Measurements from ENCODE around the gene KMT2B. TPM values are rescaled to one million over a fixed set of nuclear protein-coding genes. Genes with fewer than 3 reads are reported as not detected.
"Not testable (repeated sequence)": the region's sequence is repeated elsewhere in the genome, so short reads cannot be mapped to it uniquely, and the experiment has no call there.

Gene KMT2B
- total RNA-seq, 1 donor, result 28.8 TPM

DNA sequence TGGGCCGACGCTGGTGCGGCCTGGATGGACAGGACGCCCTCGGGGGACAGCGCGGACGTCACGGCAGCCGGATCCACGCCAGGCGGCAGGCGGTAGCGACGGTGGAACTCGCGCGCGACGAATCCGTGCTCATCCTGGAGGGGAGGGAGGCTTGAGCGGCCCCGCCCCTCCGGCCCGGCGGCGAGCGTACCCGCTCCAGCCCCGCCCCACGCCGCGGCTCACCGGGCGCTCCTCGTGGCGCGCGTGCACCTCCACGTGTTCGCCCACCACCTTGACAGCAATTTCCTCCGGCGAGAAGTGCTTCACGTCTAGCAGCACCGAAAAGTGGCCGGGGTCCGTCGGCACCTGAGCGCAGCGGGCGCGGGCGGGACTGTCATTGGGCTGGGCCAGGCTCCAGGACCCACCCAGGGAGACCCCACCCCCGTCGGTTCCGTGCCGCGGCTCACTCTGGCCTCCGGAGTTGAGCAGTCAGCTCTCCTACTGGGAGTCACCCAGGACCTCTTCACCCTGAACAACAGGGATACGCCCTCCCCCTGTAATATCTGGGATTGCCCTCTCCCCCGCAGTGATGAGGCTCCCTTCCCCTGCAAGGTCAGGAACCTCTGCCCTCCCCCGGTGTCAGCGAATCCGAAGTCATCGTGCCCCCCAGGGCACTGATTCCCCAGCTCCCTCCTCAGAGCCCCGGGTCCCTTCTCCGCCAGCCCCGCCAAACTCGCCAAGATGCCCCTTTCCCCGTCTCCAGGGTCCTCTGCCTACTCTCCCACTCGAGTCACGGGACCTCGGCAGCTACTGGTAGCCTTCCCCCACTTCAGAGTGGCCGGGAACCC lies 38.0 kb downstream of the KMT2B start:
- DNase-seq (ENCODE audit: low read depth in 2 of 3, low spot score in 2 of 3), result peak in 2 of 3 donors; percentile 28 to 44

DNA sequence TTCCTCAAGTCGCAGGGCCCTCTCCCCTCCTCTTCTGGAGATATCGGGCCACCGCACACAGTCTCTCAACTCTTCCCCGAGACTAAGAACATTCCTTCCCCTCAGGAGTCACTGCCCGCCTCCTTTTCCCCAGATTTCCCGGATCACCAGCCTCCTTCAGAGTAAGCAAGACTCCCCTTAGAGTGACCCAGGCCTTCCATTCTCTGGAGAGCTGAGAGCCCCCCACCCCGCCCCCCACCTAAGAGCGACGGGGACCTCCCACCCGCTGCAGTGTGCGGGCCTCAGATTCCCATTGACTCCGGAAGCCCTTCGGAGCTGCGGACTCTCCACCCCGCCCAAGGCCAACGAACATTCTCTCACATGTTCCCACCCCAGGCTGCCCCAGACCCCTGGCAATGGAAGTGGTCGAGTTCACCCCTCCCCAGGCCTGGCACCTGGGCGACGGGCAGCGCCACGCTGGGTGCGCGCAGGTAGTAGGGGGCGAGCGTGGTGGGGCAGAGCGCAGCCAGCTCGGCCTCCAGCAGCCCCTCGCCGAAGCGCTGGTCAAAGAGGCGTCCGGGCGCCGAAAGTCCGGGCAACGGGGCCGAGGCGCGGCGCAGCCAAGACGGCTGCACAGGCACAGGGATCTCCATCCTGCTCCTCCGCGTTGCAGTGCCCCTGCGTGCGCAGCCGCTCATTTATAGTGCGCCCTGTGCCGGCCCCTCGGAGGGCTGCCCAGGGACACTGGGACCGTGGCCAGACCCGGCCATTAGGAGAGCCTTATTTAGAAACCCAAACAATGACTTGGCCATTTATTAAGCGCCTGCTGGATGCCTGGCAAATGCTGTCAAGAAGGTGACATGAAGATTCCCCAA lies 38.8 kb downstream of the KMT2B start, which contains the start of gene HSPB6:
Gene HSPB6, minus strand, starts transcription at position 653 of the 854 bp plus-strand sequence. Its CDS starts 21 bp downstream, at position 632.
- no peak for DNase-seq (ENCODE audit: low read depth in 2 of 3, low spot score in 2 of 3)

DNA sequence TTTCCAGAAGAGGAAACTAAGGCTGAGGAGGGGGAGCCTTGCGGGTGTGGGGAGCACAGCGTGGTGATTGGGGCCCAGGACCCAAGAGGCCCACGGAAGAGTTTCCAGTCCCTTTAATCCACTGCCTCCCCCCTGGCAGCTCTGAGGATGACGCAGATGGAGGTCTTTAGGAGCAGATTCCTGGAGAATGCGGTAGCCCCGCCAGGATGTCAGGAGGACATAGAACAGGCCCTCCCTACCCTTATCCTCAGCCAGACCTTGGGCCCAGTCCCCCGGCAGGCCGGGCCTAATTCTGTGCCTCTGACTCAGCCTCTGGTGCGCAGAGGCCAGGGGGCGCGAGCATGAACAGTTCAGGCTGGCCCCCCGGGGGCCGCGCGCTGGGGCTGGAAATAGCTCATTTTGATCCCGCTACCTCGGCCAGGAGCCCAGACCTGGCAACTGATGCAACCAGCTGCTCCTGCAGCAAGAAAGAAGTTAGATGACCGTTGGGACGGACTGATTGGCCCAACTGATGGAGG lies 39.5 kb downstream of the KMT2B start:
- peak in 2 of 3 donors; percentile 18 to 35 for DNase-seq (ENCODE audit: low read depth in 2 of 3, low spot score in 2 of 3)

DNA sequence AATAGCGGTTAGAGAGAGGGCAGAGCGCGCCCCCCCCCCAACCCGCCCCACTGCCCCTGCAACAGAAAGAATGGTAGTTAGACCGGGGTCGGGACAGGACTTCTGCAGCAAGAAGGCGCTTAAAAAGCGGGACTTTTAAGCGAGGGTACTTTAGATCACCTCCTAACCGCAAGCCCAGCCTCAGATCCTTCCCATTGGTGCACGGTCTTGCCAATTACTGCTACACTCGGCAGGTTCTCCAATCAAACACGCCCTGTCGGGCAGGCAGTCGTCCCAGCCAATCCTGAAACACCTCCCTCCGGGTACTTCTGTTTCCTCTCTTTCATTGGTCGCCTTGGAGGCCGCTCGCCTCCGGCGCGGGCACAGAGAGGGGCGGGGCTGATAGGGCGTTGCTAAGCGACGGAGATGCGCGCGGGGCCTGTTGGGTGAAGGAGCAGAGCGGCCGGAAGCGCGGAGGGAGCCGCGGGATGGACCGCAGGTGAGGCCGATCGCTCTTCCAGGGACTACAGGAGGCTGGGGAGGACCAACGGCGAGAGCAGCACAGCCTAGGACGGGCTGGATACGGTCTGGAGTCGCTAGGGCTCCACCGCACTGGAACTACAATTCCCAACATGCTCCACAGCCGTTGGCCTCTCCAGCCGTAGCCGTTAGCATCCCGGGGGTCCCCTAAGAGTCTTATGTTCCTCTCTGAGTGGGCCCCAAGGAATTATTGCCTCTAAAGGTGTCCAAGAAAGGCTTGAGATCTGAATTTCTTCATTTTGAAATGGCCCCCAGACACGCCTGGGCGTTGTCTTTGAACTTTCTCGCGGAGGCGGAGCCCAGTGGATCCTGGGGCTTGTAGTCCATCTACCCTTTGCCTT lies 40.2 kb downstream of the KMT2B start, which contains the start of gene PROSER3:
Gene PROSER3, plus strand, starts transcription at position 428 of the 860 bp plus-strand sequence. Its CDS starts 40 bp downstream, at position 468.
- peak; percentile 85 to 99 (median 98) for DNase-seq (ENCODE audit: low read depth in 2 of 3, low spot score in 2 of 3)

DNA sequence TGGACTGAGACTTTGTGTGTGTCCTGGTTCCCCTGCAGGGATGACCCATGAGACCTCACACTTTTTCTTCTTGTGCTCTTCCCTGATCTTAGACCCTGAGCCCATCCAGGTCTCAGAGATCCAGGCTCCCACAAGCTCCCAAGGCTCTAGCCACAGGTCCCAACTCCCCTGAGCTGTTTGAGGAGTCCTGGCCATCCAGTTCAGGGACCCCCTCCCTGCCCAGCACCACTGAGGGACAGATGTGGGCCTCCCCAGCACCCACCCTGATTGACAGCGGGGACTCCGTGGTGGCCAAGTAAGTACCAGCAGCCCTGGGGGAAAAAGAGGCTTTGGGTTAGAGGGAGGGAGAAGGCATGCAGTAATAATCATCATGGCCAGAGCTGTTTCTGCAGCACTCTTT lies 41.9 kb downstream of the KMT2B start:
- no peak for DNase-seq (ENCODE audit: low read depth in 2 of 3, low spot score in 2 of 3)

DNA sequence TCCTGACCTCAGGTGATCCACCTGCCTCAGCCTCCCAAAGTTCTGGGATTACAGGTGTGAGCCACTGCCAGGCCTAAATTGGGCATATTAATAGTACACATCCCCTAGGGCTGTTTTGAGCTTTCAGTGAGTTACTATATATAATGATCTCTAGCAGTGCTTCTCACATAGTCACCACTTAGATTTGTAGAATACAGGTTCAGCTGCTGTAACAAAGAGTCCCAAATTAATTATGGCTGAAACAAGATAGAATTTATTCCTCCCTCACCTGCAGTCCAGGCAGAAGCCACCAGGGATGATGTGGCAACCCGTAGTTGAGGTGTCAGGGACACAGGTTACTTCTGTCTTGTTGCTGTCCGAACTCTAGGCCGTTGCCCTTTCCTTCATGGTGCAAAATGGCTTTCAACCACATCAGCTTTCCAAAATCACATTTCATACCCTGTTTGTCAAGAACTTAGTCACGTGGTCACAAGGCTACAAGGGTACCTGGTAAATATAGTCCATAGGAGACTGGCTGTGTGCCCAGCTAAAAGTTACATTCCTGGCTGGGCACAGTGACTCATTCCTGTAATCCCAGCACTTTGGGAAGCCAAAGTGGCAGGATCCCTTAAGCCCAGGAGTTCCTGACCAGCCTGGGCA lies 43.0 kb downstream of the KMT2B start:
- DNase-seq (ENCODE audit: low read depth in 2 of 3, low spot score in 2 of 3), result no peak

DNA sequence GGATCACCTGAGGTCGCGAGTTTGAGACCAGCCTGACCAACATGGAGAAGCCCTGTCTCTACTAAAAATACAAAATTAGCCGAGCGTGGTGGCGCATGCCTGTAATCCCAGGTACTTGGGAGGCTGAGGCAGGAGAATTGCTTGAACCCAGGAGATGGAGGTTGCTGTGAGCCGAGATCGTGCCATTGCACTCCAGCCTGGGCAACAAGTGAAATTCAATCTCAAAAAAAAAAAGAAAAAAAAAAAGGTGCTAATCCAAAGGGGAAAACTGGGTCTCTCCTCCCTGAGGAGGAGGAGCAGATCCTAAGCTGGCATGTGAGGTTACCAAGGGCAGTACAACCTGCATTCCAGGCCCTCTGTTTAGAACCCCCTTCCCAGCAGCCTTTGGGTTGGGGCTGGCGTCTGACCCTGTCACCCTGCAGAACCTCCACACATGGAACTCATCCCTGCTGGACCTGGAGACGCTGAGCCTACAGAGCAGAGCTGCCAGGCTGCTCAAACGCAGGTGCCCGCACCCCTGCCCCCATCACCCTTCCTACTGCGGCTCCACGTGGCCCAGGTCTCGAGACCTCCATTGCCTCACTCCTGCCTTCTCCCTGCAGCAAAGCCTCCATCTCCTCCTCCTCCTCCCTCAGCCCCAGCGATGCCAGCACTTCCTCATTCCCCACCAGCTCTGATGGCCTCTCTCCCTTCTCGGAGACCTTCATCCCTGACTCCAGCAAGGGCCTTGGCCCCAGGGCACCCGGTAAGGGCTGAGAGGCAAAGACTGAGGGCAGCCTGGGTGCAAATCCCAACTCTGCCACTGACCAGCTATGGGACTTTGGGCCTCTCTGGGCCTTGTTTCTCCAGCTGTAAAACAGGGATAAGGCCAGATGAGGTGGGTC lies 46.9 kb downstream of the KMT2B start:
- DNase-seq (ENCODE audit: low read depth in 2 of 3, low spot score in 2 of 3), result no peak

DNA sequence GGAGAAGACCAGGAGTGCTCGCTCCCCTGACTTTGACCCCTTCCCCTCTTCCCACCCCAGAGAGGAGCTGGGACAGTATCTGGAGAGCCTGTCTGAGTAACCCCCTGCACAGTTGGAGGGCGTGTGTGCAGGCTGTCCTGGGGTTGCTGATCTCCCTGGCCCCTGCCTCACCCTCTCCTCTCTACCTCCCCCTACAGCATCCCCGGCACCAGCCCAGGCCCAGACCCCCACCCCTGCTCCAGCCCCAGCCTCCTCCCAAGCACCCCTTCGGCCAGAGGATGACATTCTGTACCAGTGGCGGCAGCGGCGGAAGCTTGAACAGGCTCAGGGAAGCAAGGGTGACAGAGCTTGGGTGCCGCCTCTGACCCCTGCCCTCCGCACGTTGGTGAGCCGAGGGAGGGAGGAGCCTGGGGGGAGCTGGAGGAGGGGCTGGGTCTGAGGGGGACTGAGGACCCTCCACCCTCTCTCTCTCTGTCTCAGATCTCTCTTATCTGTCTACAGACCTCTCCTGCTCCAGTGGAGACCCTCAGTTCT lies 48.8 kb downstream of the KMT2B start:
- no peak for DNase-seq (ENCODE audit: low read depth in 2 of 3, low spot score in 2 of 3)

DNA sequence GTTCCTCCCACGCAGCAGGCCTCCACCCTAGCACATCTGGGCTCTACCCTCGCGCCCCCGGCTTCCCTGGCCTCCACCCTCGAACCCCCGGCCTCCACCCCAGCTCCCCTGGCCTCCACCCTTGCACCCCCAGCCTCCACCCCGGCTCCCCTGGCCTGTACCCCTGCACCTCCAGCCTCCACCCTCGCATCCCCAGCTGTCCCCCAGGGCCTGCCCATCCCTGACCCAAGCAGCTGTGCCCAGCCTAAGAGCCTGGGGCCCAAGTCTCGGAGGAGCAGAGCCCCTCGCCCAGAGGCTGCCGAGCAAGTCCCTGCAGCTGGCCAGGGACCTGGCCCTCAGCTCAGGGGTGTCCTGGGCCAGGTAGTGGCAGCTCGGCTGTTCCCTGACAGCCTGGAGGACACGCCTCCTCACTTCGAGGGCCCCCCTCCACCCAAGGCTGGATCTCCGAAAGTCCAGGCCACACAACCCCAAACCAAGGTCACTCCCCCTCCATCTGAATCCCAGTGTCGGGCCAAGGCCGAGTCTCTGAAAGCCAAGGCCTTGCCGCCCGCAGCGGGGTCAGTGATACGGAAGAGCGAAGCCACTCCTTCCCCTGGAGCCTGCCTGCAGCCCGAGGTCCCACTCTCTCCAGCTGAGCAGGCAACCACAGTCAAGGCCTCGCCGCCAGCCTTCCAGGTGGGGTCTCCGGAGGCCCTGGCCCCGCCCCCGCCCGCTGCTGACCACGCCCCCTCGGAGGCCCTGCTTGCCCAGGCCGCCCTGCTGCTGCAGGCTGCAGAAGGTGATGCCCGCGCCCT lies 49.7 kb downstream of the KMT2B start:
- DNase-seq (ENCODE audit: low read depth in 2 of 3, low spot score in 2 of 3), result no peak

DNA sequence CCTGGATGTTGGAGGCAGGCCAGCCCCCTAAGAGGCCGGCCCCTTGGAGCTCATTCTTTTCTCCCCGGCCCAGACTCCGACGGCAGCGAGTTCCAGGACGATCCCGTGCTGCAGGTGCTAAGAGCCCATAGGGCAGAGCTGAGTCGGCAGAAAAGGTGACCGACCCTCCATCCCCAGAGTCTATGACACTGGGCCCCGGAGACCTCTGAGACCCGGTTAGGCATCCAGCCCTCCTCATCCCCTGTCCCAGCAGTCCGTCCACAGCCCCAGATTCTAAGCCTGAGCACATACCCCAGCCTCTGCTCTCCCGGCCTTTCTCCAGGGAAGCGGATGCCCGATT lies 50.2 kb downstream of the KMT2B start:
- no peak for DNase-seq (ENCODE audit: low read depth in 2 of 3, low spot score in 2 of 3)

DNA sequence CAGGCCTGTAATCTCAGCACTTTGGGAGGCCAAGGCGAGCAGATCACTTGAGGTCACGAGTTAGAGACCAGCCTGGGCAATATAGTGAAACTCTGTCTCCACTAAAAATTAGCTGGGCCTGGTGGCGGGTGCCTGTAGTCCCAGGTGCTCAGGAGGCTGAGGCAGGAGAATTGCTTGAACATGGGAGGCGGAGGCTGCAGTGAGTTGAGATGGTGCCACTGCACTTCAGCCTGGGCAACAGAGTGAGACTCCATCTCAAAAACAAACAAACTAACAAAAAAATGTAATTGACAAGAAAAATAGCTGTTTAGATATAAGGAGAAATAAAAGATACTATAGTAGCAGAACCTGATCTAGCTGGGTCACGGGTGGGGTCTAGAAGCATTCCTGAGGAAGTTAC lies 54.6 kb downstream of the KMT2B start:
- not testable (repeated sequence) for DNase-seq (ENCODE audit: low read depth in 2 of 3, low spot score in 2 of 3)

DNA sequence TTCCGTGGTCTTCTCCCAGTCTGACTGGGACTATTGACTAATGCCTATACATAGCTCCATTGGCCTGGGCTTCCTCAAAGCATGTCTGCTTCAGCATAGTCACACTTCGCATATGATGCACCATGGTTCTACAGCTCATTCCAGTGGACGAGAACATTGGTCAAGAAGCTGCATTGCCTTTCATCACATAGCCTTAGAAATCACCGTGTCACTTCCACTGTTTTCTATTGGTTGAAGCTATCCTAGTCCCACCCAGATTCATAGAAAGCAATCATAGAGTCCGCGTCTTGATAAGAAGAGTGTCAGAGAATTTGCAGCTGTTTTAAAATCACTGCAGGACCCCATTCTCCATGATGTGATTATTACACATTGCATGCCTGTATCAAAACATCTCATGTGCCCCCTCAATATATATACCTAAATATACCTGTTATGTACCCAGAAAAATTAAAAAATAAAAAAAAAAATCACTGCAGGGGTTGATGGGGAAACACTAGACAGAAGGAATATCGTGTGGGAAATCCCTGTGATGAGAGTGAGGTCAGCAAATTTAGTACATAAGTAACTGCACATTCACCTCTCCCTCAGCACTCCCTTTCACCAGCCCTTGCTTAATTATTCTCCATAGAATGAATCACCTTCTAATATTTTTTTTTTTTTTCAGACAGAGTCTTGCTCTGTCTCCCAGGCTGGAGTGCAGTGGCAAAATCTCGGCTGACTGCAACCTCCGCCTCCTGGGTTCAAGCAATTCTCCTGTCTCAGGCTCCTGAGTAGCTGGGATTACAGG lies 55.4 kb downstream of the KMT2B start:
- DNase-seq (ENCODE audit: low read depth in 2 of 3, low spot score in 2 of 3), result no peak

DNA sequence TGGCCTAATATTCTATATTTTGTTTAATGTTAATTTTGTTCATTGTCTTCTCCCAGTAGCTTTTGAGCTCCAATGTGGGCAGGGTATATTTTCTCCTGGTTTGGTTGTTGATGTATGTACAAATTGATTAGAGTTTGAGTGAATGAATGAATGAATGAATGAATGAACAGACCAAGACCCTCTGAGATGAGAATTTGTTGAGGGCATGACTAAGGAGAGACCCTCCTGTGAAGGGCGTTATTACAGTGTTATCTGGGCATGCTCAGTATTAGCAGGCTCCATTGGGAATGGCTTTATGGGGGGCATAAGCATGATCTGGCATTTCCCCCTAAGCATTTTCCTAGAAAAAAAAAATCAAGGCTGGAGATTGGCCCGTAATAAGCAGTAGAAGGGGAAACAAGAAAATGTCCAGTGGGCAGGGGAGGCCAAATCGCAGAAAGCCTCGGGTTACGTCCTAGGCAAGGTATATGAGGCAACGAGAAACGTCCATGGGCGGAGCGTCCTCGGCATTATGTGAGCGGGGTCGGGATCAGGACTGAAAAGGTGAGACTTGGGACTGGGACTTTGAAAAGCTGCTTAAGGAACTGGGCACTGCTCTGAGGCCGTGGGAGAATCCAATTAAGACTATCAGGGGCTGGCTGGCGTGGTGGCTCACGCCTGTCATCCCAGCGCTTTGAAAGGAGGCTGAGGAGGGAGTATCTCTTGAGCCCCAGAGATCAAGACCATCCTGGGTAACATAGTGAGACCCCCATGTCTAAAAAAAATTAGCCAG lies 56.7 kb downstream of the KMT2B start:
- no peak for DNase-seq (ENCODE audit: low read depth in 2 of 3, low spot score in 2 of 3)

DNA sequence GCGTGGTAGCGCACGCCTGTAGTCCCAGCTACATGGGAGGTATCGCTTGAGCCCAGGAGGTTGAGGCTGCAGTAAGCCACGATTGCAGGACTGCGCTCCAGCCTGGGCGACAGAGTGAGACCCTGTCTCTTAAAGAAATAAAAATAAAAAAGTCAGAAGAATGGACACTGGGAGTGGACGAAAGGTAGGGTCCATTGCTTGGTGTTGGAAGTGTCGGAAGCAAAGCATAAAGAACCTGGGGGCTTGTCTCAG lies 57.2 kb downstream of the KMT2B start:
- no peak for DNase-seq (ENCODE audit: low read depth in 2 of 3, low spot score in 2 of 3)

DNA sequence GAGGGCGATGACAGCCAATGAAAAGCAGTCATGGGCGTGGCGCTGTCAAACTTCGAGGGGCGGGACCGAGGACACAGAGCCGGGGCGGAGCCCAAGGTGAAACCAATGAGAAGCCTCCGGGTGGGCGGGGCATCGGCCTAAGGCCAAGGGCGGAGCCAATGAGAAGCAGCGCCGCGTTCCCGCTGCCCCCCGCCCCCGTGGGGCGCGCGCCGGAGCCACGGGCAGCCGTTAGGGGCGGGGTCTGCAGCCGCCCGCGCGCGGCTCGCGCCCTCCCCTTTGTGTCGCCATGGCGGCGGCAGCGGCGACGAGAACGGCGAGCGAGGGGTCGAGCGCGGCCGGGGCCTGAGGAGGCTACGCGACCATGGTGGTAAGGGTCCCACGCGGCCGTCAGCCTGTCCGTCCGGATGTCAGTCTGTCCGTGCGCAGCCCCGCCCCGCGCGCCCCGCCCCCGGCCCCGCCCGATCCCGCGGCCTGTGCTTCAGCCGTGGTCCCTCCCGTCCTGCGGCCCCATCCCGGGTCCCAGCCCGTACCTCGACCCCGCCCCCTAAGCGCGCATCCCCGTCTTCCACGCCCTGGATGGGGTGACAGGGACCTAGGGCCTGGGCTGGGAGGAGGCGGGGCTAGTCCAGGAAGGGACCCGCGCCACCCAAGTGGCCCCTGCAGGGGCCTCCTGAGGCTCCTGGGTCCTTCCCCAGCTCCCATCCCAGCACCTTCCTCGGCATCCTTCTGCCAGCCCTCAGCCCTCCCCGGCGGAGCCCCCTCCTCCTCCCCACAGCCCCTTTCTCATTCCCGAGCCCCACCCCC lies 57.7 kb downstream of the KMT2B start, which contains the start of gene ARHGAP33:
Gene ARHGAP33, plus strand, starts transcription at position 267 of the 804 bp plus-strand sequence. Its CDS starts 95 bp downstream, at position 362.
- DNase-seq (ENCODE audit: low read depth in 2 of 3, low spot score in 2 of 3), result peak; percentile 95 to 99 (median 99)
